Neutrophil (primary cell): ENCODE results near the gene LRRC63.

Experiments
- H3K27ac ChIP-seq: fragments of 200-600 bp; sonication (generic); 2 replicates; pipeline ENCODE4 v1.5.1; 2016; ENCODE audit warnings: mild to moderate bottlenecking, moderate library complexity
- H3K27me3 ChIP-seq: fragments of 200-600 bp; sonication (generic); 2 replicates; pipeline ENCODE4 v1.6.0; 2016; ENCODE audit warnings: mild to moderate bottlenecking
- H3K36me3 ChIP-seq: fragments of 200-600 bp; sonication (generic); 2 replicates; pipeline ENCODE4 v1.5.1; 2017
- H3K4me1 ChIP-seq, 2 experiments: fragments of 200-600 bp in 1 of 2; sonication (generic) in 1 of 2; 1 replicate in 1 of 2; 2 replicates in 1 of 2; pipeline versions ENCODE4 v1.5.1 to v1.6.1; 2013 to 2016; ENCODE audit warnings: low read depth in 1 of 2, low read length in 1 of 2, mild to moderate bottlenecking in 1 of 2, moderate library complexity in 1 of 2; ENCODE audit not compliant: control insufficient read depth in 1 of 2, insufficient read depth in 1 of 2
- H3K4me3 ChIP-seq, 2 experiments: fragments of 200-600 bp in 1 of 2; sonication (generic) in 1 of 2; 1 replicate in 1 of 2; 2 replicates in 1 of 2; pipeline ENCODE4 v1.5.1; 2013 to 2016; ENCODE audit warnings: low read depth in 1 of 2, low read length in 1 of 2, mild to moderate bottlenecking in 1 of 2, moderate library complexity in 1 of 2
- H3K9me3 ChIP-seq: fragments of 200-600 bp; sonication (generic); 2 replicates; pipeline ENCODE4 v1.5.1; 2016
- CTCF ChIP-seq: fragments of 200-600 bp; sonication (generic); IDR thresholded peaks from 2 replicates; pipeline ENCODE4 v1.5.1; 2016; ENCODE audit warnings: antibody characterized with exemption

Gene LRRC63

GRCh38 chr13:46202188-46202795 is 9.4 kb upstream of the LRRC63 start:
- no peaks in the 10 kb centered on the region for H3K27me3 ChIP-seq
- H3K27ac ChIP-seq: no peak overlapping the region
- no peak overlapping the region for H3K4me3 ChIP-seq
- H3K4me1 ChIP-seq: peaks cover 22 to 25% of the 10 kb centered on the region in 2 experiments
- no peak for TF ChIP-seq CTCF
- H3K36me3 ChIP-seq: no peaks in the 10 kb centered on the region
- H3K9me3 ChIP-seq: no peaks in the 10 kb centered on the region

- TF ChIP-seq CTCF: no peak
- no peak overlapping the region for H3K4me3 ChIP-seq
- H3K27me3 ChIP-seq: no peaks in the 10 kb centered on the region
- no peak overlapping the region for H3K27ac ChIP-seq
- H3K4me1 ChIP-seq: peaks cover 22 to 25% of the 10 kb centered on the region in 2 experiments
- no peaks in the 10 kb centered on the region for H3K36me3 ChIP-seq
- H3K9me3 ChIP-seq: no peaks in the 10 kb centered on the region
Observed at GRCh38 chr13:46202966-46203365, 8.8 kb upstream of the LRRC63 start.

GRCh38 chr13:46206143-46206542 is 5.6 kb upstream of the LRRC63 start:
- Histone ChIP-seq H3K27ac (no peak overlapping the region), H3K9me3 (no peaks in the 10 kb centered on the region), H3K27me3 (no peaks in the 10 kb centered on the region), H3K4me3 (no peak overlapping the region), H3K4me1 (peaks cover 13 to 17% of the 10 kb centered on the region in 2 experiments), H3K36me3 (no peaks in the 10 kb centered on the region)
- TF ChIP-seq CTCF: no peak

- H3K27ac ChIP-seq: no peak overlapping the region
- H3K4me1 ChIP-seq: peaks cover 18 to 23% of the 10 kb centered on the region in 2 experiments
- TF ChIP-seq CTCF: no peak
- no peaks in the 10 kb centered on the region for H3K36me3 ChIP-seq
- H3K27me3 ChIP-seq: no peaks in the 10 kb centered on the region
- no peaks in the 10 kb centered on the region for H3K9me3 ChIP-seq
- no peak overlapping the region for H3K4me3 ChIP-seq
Observed at GRCh38 chr13:46207828-46208227, 3.9 kb upstream of the LRRC63 start.

- TF ChIP-seq CTCF: no peak
- Histone ChIP-seq H3K4me1 (peaks cover 15 to 18% of the 10 kb centered on the region in 2 experiments), H3K4me3 (peak overlapping the region in 1 of 2 experiments; percentile 60), H3K27me3 (no peaks in the 10 kb centered on the region), H3K36me3 (no peaks in the 10 kb centered on the region), H3K9me3 (no peaks in the 10 kb centered on the region), H3K27ac (peak overlapping the region; percentile 20)
Observed at GRCh38 chr13:46210362-46211083, 1.2 kb upstream of the LRRC63 start.
